SK-MEL-5 (cell line): ENCODE measurements around the gene EXOC6. TPM values are rescaled to one million over a fixed set of nuclear protein-coding genes. Genes with fewer than 3 reads are reported as not detected.
A peak's percentile ranks its signal among the peaks of the same experiment; 100 is the strongest.

ENCODE experiments used
- DNase-seq: peaks from one replicate; pipeline ENCODE4 v3.0.0-alpha.2; 2016; ENCODE audit warnings: low read depth, low spot score
- in situ Hi-C: cut with HindIII; loops from 2 replicates; pipeline ENCODE4 v1.10.0; 2016; ENCODE audit warnings: low sequenced_read_pairs, high pct_unique_total_duplicates, low pct_unique_long_range_greater_than_20kb
- total RNA-seq: library from RNA; depleted of rRNA; stranded (reverse); fragments of >200 nt; shearing (Covaris generic); gene quantifications from 2 replicates; pipeline ENCODE4 v1.2.3, GENCODE V29; 2014

EXOC6 gene
- total RNA-seq, 1 experiment from 2014 or later: 7.2 TPM

- in situ Hi-C loops: no loop called here
- DNase-seq: no peak
Measured at GRCh38 chr10:93027508-93027907, 179.2 kb downstream of the EXOC6 start.

GRCh38 chr10:93028883-93029282, 180.6 kb downstream of the EXOC6 start:
- no peak for DNase-seq
- in situ Hi-C loops: no loop called here

DNA sequence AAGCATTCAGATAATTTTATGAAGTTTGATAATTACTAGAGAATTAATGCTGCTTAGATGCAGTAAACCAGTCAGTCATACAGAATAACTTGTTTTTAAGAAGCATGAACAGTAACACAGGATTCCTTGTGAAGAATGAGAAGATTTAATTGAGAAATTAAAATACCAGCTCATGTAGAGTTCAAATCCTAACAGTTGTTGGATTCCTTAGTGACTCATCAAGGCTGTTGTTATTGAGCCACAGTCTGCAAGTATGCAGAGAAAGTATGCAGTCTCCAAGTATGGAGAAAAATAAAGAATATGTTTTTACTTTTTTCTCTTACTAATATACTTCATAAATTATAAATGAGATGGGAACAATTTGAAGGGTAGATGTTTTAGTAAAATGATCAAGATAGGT, 182.1 kb downstream of the EXOC6 start:
- no peak for DNase-seq
- in situ Hi-C loops: no loop called here

DNA sequence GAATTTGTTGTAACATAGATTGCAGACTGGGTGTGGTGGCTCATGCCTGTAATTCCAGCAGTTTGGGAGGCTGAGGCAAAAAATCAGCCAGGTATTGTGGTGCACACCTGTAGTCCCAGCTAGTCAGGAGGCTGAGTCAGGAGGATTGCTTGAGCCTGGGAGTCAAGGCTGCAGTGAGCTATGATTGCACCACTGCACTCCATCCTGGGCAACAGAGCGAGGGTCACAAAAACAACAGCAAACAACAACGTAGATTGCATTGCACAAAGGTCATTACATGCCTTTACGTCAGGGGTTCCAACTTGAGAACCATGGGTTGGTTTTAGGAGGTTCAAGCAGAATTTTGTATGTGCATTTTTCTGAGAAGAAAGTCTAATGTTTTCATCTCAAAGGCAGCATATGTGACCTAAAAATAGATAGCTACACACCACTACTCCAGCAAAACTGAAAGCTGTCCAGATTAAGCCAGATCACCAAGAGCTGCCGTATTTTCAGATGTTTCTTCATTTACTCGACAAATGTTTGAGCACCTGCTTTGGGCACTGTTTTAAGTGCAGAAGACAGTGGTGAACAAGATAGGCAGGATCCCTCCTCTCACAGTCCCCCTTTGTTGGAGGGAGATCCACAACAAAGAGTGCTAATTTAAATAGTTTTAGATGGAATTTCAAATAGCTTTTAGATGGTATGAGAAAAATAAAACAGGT, 183.9 kb downstream of the EXOC6 start:
- in situ Hi-C loops: no loop called here
- DNase-seq: no peak

- DNase-seq: no peak
- in situ Hi-C loops: no loop called here
Measured at GRCh38 chr10:93032809-93033137, 184.5 kb downstream of the EXOC6 start.

- in situ Hi-C loops: no loop called here
- no peak for DNase-seq
Measured at GRCh38 chr10:93034426-93034825, 186.1 kb downstream of the EXOC6 start.

DNA sequence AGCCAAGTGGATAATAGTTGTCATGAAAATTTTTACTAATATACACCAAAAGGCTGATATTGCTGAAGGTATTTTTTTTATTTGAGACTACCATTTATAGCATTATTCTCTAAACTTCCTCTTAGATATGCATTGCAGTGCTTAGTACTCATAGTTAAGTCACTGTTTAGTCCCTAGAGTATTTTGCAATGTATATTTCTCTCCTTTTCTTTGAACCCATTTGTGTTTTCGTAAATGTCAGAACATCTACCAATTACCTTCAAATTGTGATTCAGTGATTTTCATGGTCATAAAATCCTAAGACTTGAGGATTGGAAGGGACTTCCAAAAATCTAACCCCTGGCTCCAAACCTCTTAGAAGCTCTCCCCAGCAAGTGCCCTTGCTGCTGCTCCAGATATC, 190.8 kb downstream of the EXOC6 start:
- in situ Hi-C loops: no loop called here
- DNase-seq: no peak

DNA sequence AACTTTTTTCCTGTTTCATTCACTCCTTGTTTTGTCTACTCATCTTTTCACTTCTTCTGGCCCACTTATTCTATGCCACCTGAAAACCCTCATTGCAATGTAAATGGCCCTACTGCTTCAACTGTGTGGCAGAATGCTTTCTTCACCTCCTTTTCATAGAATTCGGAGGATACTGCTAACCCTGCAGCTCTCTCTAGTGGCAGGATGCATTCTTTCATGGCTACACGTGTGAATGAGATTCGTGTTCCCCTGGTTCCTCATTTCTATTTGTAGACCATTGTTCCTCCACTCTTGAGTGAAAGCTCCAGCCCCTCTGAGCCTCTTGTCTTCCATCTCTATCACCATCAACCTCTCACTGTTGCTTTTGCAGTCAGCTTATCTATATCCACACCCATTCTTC, 191.4 kb downstream of the EXOC6 start:
- in situ Hi-C loops: no loop called here
- peak; percentile 55 for DNase-seq

GRCh38 chr10:93054486-93054885, 206.2 kb downstream of the EXOC6 start:
- in situ Hi-C loops: no loop called here
- DNase-seq: no peak

DNA sequence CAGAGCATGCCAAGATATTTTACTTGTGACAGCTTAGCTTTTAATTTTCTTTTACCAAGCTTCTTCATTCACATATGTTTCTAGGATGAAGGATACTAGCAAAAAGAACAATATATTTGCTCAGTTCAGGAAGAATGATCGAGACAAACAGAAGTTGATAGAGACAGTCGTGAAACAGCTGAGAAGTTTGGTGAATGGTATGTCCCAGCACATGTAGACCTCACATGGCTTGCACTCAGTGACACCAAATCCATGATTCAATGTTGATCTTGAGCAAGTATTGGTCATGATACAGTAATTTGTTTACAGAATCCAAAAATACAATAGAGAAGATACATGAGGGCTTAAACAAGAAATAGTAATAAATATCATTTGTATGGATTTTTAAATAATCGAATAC, 209.8 kb downstream of the EXOC6 start:
- in situ Hi-C loops: no loop called here

GRCh38 chr10:93059975-93060886, 211.9 kb downstream of the EXOC6 start, which contains the start of gene CYP26C1:
Gene CYP26C1 (plus strand): TSS chr10:93060798. CDS start chr10:93061264, 466 bp downstream.
- in situ Hi-C loops: no loop called here
- DNase-seq: no peak

More for the DNA sequence above, 209.8 kb downstream of the EXOC6 start:
- DNase-seq: no peak

DNA sequence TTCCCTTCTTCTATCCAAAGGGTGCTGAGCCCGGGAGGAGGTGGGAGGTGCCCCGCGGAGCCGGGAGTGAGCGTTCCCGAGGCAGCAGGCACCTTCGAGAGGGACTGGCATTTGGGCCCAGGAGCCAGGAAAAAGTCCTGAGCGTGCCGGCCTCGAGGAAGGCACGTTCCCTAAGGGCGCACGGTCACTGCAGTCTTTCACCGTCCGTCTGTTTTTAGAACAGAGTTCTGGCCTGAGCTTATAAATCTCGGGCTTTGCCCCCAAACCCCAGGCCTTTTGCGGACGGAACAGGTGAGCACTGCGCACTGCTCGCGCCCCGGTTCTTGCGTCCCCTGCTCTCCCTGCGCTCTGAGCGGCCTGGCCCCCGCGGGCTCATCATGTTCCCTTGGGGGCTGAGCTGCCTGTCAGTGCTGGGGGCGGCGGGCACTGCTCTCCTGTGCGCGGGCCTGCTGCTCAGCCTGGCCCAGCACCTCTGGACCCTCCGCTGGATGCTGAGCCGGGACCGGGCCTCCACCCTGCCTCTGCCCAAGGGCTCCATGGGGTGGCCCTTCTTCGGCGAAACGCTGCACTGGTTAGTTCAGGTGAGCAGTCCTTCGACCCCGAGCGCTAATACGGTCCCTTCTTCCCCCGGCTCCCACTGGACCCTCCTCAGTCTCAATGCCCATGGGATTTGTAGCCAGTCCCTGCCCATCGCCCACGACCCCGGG, 212.7 kb downstream of the EXOC6 start:
- DNase-seq: no peak
- in situ Hi-C loops: no loop called here

DNA sequence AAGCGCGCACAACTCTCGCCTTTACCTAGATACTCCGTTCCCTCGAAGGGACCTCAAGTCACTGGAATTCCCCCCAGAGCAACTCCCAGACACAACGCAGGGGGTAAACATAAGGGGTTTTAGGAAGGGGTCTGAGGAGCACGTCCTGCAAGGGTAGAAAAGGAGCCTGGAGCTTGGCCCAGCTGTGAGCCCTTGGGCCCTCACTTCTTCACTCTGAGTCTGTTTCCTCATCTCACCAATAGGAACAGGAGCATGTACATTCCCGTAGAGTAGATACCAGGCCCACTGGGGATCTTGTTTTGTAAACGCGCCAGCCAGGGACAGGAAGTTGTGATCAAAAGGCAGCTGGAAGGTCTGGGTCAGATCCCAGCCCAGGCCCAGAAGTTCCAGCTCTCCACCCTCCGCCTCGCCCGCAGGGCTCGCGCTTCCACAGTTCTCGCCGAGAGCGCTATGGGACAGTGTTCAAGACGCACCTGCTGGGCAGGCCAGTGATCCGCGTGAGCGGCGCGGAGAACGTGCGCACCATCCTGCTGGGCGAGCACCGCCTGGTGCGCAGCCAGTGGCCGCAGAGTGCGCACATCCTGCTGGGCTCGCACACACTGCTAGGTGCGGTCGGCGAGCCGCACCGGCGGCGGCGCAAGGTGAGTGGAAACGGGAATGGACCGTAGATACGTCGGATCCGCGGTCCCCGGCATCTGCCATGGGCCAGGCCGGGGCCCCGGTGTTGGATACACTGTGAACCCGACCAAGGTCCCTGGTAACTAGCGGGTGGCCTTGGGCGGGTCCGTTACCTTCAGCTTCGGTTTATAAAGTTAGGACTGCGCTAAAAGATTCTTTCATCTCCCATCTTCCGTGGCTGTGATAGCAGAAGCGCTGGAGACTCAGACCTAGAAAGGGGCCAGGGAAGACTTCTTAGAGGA, 213.5 kb downstream of the EXOC6 start:
- in situ Hi-C loops: no loop called here
- no peak for DNase-seq

- no peak for DNase-seq
- in situ Hi-C loops: no loop called here
Measured at GRCh38 chr10:93062514-93063143, 214.3 kb downstream of the EXOC6 start.

GRCh38 chr10:93063144-93063976, 215.0 kb downstream of the EXOC6 start:
- in situ Hi-C loops: no loop called here
- no peak for DNase-seq

DNA sequence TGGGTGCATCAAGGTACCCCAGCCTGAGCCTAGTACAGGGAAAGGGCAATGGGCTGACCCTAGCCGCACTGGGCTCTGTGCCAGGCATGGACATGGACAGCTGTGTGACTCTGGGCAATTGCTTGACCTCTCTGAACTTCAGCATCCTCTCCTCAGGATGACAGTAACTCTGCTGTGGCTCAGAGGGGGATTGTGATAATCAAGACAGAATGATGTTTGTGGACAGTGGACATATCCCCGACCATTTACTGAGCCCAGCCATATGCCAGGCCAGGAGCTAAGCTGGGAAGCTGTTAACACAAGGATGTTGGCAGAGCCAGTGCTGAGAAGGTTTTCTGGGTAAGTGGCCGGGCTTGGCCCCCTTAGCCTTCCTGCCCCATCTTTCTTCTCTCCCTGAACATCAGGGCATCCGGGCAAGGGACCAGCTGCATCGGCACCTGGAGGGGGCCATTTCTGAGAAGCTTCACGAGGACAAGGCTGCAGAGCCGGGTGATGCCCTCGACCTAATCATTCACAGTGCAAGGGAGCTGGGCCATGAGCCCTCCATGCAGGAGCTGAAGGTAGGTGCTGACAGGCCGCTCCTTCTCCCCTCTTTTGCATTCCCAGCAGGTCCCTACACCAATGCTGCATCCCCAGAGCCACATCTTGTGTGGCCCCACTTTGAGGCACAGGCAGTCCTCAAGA, 215.8 kb downstream of the EXOC6 start:
- no peak for DNase-seq
- in situ Hi-C loops: no loop called here
